Liver (tissue), 9 donors: ENCODE measurements around the gene CPNE9. TPM values are rescaled to one million over a fixed set of nuclear protein-coding genes. Genes with fewer than 3 reads are reported as not detected.

Experiments
- DNase-seq: peaks from one replicate; pipeline ENCODE4 v3.0.0-alpha.2; 2017; ENCODE audit warnings: low spot score
- H3K27ac ChIP-seq, 2 donors: one replicate each; pipeline ENCODE4 v1.7.0; 2013; ENCODE audit warnings: inconsistent platforms in 2 of 2, low read length in 2 of 2, control low read depth in 1 of 2, low read depth in 1 of 2, mild to moderate bottlenecking in 1 of 2
- H3K27me3 ChIP-seq, 4 donors: one replicate each; pipeline versions ENCODE4 v1.6.1 to v1.7.0; 2013; ENCODE audit warnings: low read length in 3 of 4, inconsistent platforms in 1 of 4, mild to moderate bottlenecking in 1 of 4, moderate library complexity in 1 of 4; ENCODE audit not compliant: control insufficient read depth in 4 of 4, insufficient read depth in 4 of 4
- H3K36me3 ChIP-seq, 4 donors: one replicate each; pipeline versions ENCODE4 v1.6.1 to v1.7.0; 2013; ENCODE audit warnings: low read length in 3 of 4, mild to moderate bottlenecking in 3 of 4, low read depth in 1 of 4, moderate library complexity in 1 of 4; ENCODE audit not compliant: control insufficient read depth in 4 of 4, insufficient read depth in 3 of 4
- H3K4me1 ChIP-seq, 4 donors: one replicate each; pipeline versions ENCODE4 v1.6.1 to v1.7.0; 2013; ENCODE audit warnings: low read length in 3 of 4, mild to moderate bottlenecking in 3 of 4, moderate library complexity in 1 of 4; ENCODE audit not compliant: control insufficient read depth in 4 of 4, insufficient read depth in 4 of 4
- H3K4me3 ChIP-seq, 3 donors: one replicate each; pipeline versions ENCODE4 v1.6.1 to v1.7.0; 2013; ENCODE audit warnings: low read length in 3 of 3, control low read depth in 1 of 3, low read depth in 1 of 3, mild to moderate bottlenecking in 1 of 3
- H3K9ac ChIP-seq, 2 donors: one replicate each; pipeline ENCODE4 v1.7.0; 2013; ENCODE audit warnings: low read length in 2 of 2, mild to moderate bottlenecking in 2 of 2, moderate library complexity in 2 of 2, control low read depth in 1 of 2, low read depth in 1 of 2
- H3K9me3 ChIP-seq, 4 donors: one replicate each; pipeline versions ENCODE4 v1.6.1 to v1.7.0; 2013; ENCODE audit warnings: low read length in 3 of 4; ENCODE audit not compliant: control insufficient read depth in 4 of 4
- ATF3 ChIP-seq: IDR thresholded peaks from 2 replicates; pipeline ENCODE4 v1.6.1; 2016; ENCODE audit warnings: antibody characterized with exemption
- EGR1 ChIP-seq, 2 donors: IDR thresholded peaks; 2 replicates each; pipeline ENCODE4 v1.6.1; 2016 to 2018; ENCODE audit warnings: antibody characterized with exemption in 2 of 2, low read depth in 2 of 2
- GABPA ChIP-seq, 2 donors: IDR thresholded peaks in 1 of 2; conservative IDR thresholded peaks in 1 of 2; 2 replicates each; pipeline ENCODE4 v1.6.1; 2016; ENCODE audit warnings: antibody characterized with exemption in 2 of 2, mild to moderate bottlenecking in 1 of 2, moderate library complexity in 1 of 2
- HNF4A ChIP-seq, 2 donors: conservative IDR thresholded peaks; 2 replicates each; pipeline ENCODE4 v1.6.1; 2016; ENCODE audit warnings: antibody characterized with exemption in 2 of 2, mild to moderate bottlenecking in 2 of 2
- HNF4G ChIP-seq: IDR thresholded peaks from 2 replicates; pipeline ENCODE4 v1.6.1; 2016; ENCODE audit warnings: antibody characterized with exemption
- MAX ChIP-seq: IDR thresholded peaks from 2 replicates; pipeline ENCODE4 v1.6.1; 2016; ENCODE audit warnings: antibody characterized with exemption
- RAD21 ChIP-seq, 2 donors: IDR thresholded peaks; 2 replicates each; pipeline ENCODE4 v1.6.1; 2016; ENCODE audit warnings: antibody characterized with exemption in 2 of 2, mild to moderate bottlenecking in 2 of 2
- RXRA ChIP-seq, 2 donors: IDR thresholded peaks; 2 replicates each; pipeline ENCODE4 v1.6.1; 2017 to 2018; ENCODE audit warnings: antibody characterized with exemption in 2 of 2, mild to moderate bottlenecking in 1 of 2
- TAF1 ChIP-seq: conservative IDR thresholded peaks from 2 replicates; pipeline ENCODE4 v1.6.1; 2016; ENCODE audit warnings: antibody characterized with exemption, mild to moderate bottlenecking
- YY1 ChIP-seq: IDR thresholded peaks from 2 replicates; pipeline ENCODE4 v1.6.1; 2016; ENCODE audit warnings: antibody characterized with exemption, mild to moderate bottlenecking
- ZBTB33 ChIP-seq: IDR thresholded peaks from 2 replicates; pipeline ENCODE4 v1.6.1; 2016; ENCODE audit warnings: antibody characterized with exemption
- WGBS: extraction: QIAGEN DNeasy Blood & Tissue Kit; methylation state at CpG from one replicate; pipeline ENCODE4 v1.1.7; 2013; 5-methylcytosine and 5-hydroxymethylcytosine counted together
- polyA plus RNA-seq, 2 donors: library from polyadenylated mRNA; stranded (reverse) in 1 of 2; unstranded in 1 of 2; fragments of 200-250 nt in 1 of 2; fragments of >200 nt in 1 of 2; fragmentation: Nextera tagmentation in 1 of 2; extraction: Ambion mirVana in 1 of 2; gene quantifications; one replicate each; pipeline versions ENCODE4 v1.2.1 to v1.2.3, GENCODE V29; 2013 to 2015
- total RNA-seq, 2 donors: library from RNA; depleted of rRNA; stranded (reverse); fragments of >200 nt; gene quantifications; one replicate each; pipeline ENCODE4 v1.2.3, GENCODE V29; 2014
- TF ChIP-seq, protein P1 (sequence below): IDR thresholded peaks from 2 replicates; pipeline ENCODE4 v1.6.1; 2016; ENCODE audit warnings: antibody characterized with exemption, mild to moderate bottlenecking
- donor health status: healthy.
- donor health status: healthy.
- donor health status: healthy.
- donor health status: healthy.
- donor health status: healthy.

Gene CPNE9
- total and polyA plus RNA-seq, 4 donors = not detected

GRCh38 chr3:9664119-9664751 lies 39.4 kb upstream of the CPNE9 start:
- no peak for TF ChIP-seq EGR1 (IDR thresholded peaks at IDR 0.05; ENCODE audit: low read depth in 2 of 2)
- TF ChIP-seq TAF1 = no peak
- TF ChIP-seq ATF3 = no peak
- peaks cover 0 to 2% (median under 1%) of the 10 kb centered on the region in 4 donors for H3K4me1 ChIP-seq
- no peaks in the 10 kb centered on the region for H3K27me3 ChIP-seq
- no peak overlapping the region for H3K9ac ChIP-seq
- no peak overlapping the region for H3K27ac ChIP-seq
- WGBS = 97% methylated on average over 5 of the region's 5 CpGs
- DNase-seq = no peak
- H3K36me3 ChIP-seq = peaks cover 9 to 67% (median 48%) of the 10 kb centered on the region in 4 donors
- H3K4me3 ChIP-seq = no peak overlapping the region
- H3K9me3 ChIP-seq = no peaks in the 10 kb centered on the region

DNA sequence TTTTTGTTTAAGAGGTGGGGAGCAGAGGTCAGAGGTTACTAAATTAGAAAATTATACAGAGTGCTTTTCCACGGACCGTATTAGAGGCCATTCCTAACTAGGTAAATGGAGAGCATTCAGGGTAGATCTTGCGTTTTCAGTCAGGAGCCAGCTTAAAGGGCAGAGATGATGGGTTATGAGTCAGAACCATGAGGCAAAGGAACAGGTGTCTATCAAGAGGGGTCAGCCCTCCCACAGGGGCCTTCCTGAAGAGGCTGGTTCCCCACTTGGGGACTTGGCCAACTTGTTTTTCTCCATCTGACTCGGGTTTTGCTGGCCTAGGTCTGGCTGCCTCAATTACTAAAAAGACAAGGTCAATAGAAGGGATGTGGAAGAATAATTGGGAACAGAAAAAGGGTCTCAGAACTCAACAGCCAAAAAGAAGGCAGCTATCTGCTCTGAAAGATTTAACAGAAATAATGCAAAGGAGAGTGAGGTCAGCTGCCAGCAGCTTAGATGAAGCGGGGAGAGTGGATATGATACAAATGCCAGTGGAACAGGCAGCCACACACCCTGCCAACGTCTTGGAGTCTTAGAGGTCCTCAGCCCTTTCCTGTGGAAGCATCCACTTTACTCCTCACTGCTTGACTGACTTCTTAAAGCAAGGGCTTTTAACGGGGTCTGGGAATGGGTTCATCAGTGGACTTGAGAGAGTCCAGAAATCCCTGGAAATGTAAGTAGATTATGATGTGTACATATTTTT lies 36.8 kb upstream of the CPNE9 start:
- DNase-seq = no peak
- no peak overlapping the region for H3K9ac ChIP-seq
- TF ChIP-seq HNF4G (no peak), RAD21 (IDR thresholded peaks at IDR 0.05) (no peak), RXRA (IDR thresholded peaks at IDR 0.05) (no peak), YY1 (no peak), TAF1 (no peak), GABPA (IDR thresholded peaks at IDR 0.05 in 1 of 2, conservative IDR thresholded peaks at IDR 0.05 in 1 of 2) (no peak), HNF4A (conservative IDR thresholded peaks at IDR 0.05) (no peak), ZBTB33 (no peak), MAX (no peak)
- TF ChIP-seq, protein P1, sequence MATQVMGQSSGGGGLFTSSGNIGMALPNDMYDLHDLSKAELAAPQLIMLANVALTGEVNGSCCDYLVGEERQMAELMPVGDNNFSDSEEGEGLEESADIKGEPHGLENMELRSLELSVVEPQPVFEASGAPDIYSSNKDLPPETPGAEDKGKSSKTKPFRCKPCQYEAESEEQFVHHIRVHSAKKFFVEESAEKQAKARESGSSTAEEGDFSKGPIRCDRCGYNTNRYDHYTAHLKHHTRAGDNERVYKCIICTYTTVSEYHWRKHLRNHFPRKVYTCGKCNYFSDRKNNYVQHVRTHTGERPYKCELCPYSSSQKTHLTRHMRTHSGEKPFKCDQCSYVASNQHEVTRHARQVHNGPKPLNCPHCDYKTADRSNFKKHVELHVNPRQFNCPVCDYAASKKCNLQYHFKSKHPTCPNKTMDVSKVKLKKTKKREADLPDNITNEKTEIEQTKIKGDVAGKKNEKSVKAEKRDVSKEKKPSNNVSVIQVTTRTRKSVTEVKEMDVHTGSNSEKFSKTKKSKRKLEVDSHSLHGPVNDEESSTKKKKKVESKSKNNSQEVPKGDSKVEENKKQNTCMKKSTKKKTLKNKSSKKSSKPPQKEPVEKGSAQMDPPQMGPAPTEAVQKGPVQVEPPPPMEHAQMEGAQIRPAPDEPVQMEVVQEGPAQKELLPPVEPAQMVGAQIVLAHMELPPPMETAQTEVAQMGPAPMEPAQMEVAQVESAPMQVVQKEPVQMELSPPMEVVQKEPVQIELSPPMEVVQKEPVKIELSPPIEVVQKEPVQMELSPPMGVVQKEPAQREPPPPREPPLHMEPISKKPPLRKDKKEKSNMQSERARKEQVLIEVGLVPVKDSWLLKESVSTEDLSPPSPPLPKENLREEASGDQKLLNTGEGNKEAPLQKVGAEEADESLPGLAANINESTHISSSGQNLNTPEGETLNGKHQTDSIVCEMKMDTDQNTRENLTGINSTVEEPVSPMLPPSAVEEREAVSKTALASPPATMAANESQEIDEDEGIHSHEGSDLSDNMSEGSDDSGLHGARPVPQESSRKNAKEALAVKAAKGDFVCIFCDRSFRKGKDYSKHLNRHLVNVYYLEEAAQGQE = no peak
- no peak overlapping the region for H3K4me3 ChIP-seq
- H3K36me3 ChIP-seq = peaks cover 8 to 55% (median 46%) of the 10 kb centered on the region in 4 donors
- no peaks in the 10 kb centered on the region for H3K27me3 ChIP-seq
- no peak overlapping the region for H3K27ac ChIP-seq
- no peaks in the 10 kb centered on the region for H3K9me3 ChIP-seq
- H3K4me1 ChIP-seq = peaks cover 0 to 20% (median 16%) of the 10 kb centered on the region in 4 donors
- WGBS = 90% methylated on average over 7 of the region's 7 CpGs
